GM12878 (cell line): ENCODE measurements around the gene AKAP5. TPM values are rescaled to one million over a fixed set of nuclear protein-coding genes. Genes with fewer than 3 reads are reported as not detected.
A peak's percentile ranks its signal among the peaks of the same experiment; 100 is the strongest.

Experiments used
- ATAC-seq: fragments of 200-7000 bp; cut with Tn5 transposase; 3 replicates; pipeline ENCODE4 v1.9.1; 2020; ENCODE audit warnings: mild to moderate bottlenecking, moderate library complexity
- BruUV-seq: library from RNA; stranded (reverse); fragments of 400-500 nt; replicated peaks from 2 replicates; lab custom pipeline; 2021; lab: Mats Ljungman, UMichigan
- CTCF ChIA-PET: fragments of 300-600 bp; sonication (Branson Sonifier 250); formaldehyde crosslinking; extraction: SDS; loops from one replicate; lab custom pipeline; 2021; ENCODE audit warnings: inconsistent platforms; lab: Yijun Ruan, JAX
- POLR2A ChIA-PET: fragments of 350-600 bp; formaldehyde crosslinking; extraction: SDS; loops from one replicate; lab custom pipeline; 2021; ENCODE audit warnings: inconsistent platforms; lab: Charles Lee
- RAD21 ChIA-PET: fragments of 300-600 bp; sonication (Branson Sonifier 250); formaldehyde crosslinking; loops from one replicate; lab custom pipeline; 2023; ENCODE audit warnings: antibody characterized with exemption; ENCODE audit not compliant: unreplicated experiment; lab: Charles Lee
- SMC1A ChIA-PET: fragments of 300-600 bp; sonication (Branson Sonifier 250); formaldehyde crosslinking; loops from one replicate; lab custom pipeline; 2023; ENCODE audit not compliant: unreplicated experiment, uncharacterized antibody; lab: Charles Lee
- DNase-seq: peaks from one replicate; pipeline ENCODE4 v3.0.0-alpha.2; 2011; ENCODE audit warnings: low read depth, low spot score
- FAIRE-seq: peaks from 3 replicates; lab custom pipeline; 2011; peaks lifted over from hg19 to GRCh38; lab: Jason Lieb, UNC
- H2AFZ ChIP-seq: 2 replicates; pipeline ENCODE4 v1.6.0; 2011; ENCODE audit warnings: low read depth, low read length, control low read depth; ENCODE audit not compliant: control insufficient read depth
- H3K27ac ChIP-seq: 2 replicates; pipeline ENCODE4 v1.5.1; 2011; ENCODE audit warnings: control low read depth; ENCODE audit not compliant: control insufficient read depth, insufficient read depth
- H3K27me3 ChIP-seq, 2 experiments: replicated peaks in 1 of 2; 2 replicates each; pipeline versions ENCODE4 v1.6.0 to v1.6.1; 2011; ENCODE audit warnings: low read length in 1 of 2; ENCODE audit not compliant: control insufficient read depth in 2 of 2, insufficient read depth in 2 of 2
- H3K36me3 ChIP-seq, 2 experiments: 2 replicates each; pipeline ENCODE4 v1.5.1; 2011; ENCODE audit warnings: low read length in 1 of 2; ENCODE audit not compliant: control insufficient read depth in 2 of 2, insufficient read depth in 2 of 2
- H3K4me1 ChIP-seq: 2 replicates; pipeline ENCODE4 v1.6.1; 2011; ENCODE audit warnings: mild to moderate bottlenecking, low read length, moderate library complexity, mixed read lengths; ENCODE audit not compliant: control insufficient read depth, insufficient read depth
- H3K4me2 ChIP-seq: 2 replicates; pipeline ENCODE4 v1.6.0; 2011; ENCODE audit warnings: control low read depth; ENCODE audit not compliant: control insufficient read depth, insufficient read depth
- H3K4me3 ChIP-seq: fragments of 200-600 bp; sonication (generic); 2 replicates; pipeline ENCODE4 v1.5.1; 2016
- H3K79me2 ChIP-seq: 2 replicates; pipeline ENCODE4 v1.6.0; 2011; ENCODE audit warnings: low read length; ENCODE audit not compliant: control insufficient read depth, insufficient read depth
- H3K9ac ChIP-seq: 2 replicates; pipeline ENCODE4 v1.8.0; 2011; ENCODE audit warnings: low read length, control low read depth, mixed read lengths; ENCODE audit not compliant: control insufficient read depth, insufficient read depth
- H3K9me3 ChIP-seq: replicated peaks from 3 replicates; pipeline ENCODE4 v1.5.1; 2011; ENCODE audit warnings: mild to moderate bottlenecking, low read length; ENCODE audit not compliant: control insufficient read depth, insufficient read depth
- H4K20me1 ChIP-seq: 2 replicates; pipeline ENCODE4 v1.6.0; 2011; ENCODE audit not compliant: control insufficient read depth, insufficient read depth
- BRCA1 ChIP-seq: IDR thresholded peaks from 2 replicates; pipeline ENCODE4 v1.6.1; 2011; ENCODE audit warnings: low read depth, low read length, improper control_type of control experiment
- CTCF ChIP-seq, 3 experiments: IDR thresholded peaks in 2 of 3; conservative IDR thresholded peaks in 1 of 3; 2 replicates each; pipeline ENCODE4 v1.5.1; 2011; ENCODE audit warnings: low read depth in 3 of 3, low read length in 3 of 3, mild to moderate bottlenecking in 3 of 3, control low read depth in 2 of 3, moderate library complexity in 2 of 3, inconsistent platforms in 1 of 3, mixed read lengths in 1 of 3; ENCODE audit not compliant: control insufficient read depth in 2 of 3, insufficient read depth in 1 of 3; ENCODE audit errors: extremely low read depth in 1 of 3
- CUX1 ChIP-seq: IDR thresholded peaks from 2 replicates; pipeline ENCODE4 v1.6.1; 2012; ENCODE audit warnings: improper control_type of control experiment, low read depth, low read length; ENCODE audit not compliant: insufficient replicate concordance
- DPF2 ChIP-seq: fragments of 450-650 bp; IDR thresholded peaks from 2 replicates; pipeline ENCODE4 v1.6.1; 2017; ENCODE audit warnings: mild to moderate bottlenecking
- HCFC1 ChIP-seq: fragments of 150-350 bp; IDR thresholded peaks from 2 replicates; pipeline ENCODE4 v1.6.1; 2014; ENCODE audit warnings: low read length
- HDAC6 ChIP-seq: fragments of 200-600 bp; sonication (generic); IDR thresholded peaks from one replicate; pipeline ENCODE4 v1.8.0; 2017; ENCODE audit warnings: antibody characterized with exemption; ENCODE audit not compliant: unreplicated experiment
- IKZF2 ChIP-seq, 2 experiments: fragments of 450-650 bp; IDR thresholded peaks; 2 replicates each; pipeline ENCODE4 v1.6.1; 2017; ENCODE audit warnings: mild to moderate bottlenecking in 2 of 2, moderate library complexity in 2 of 2
- KDM1A ChIP-seq: fragments of 200-600 bp; sonication (generic); IDR thresholded peaks from 2 replicates; pipeline ENCODE4 v1.6.1; 2016; ENCODE audit warnings: borderline replicate concordance
- NR2F1 ChIP-seq: fragments of 450-650 bp; conservative IDR thresholded peaks from 2 replicates; pipeline ENCODE4 v1.6.1; 2017; ENCODE audit warnings: mild to moderate bottlenecking
- RB1 ChIP-seq: fragments of 450-650 bp; formaldehyde crosslinking; IDR thresholded peaks from 2 replicates; pipeline ENCODE4 v1.6.1; 2017; ENCODE audit warnings: mild to moderate bottlenecking, borderline replicate concordance
- SREBF1 ChIP-seq: IDR thresholded peaks from 2 replicates; pipeline ENCODE4 v1.6.1; 2012; ENCODE audit warnings: mild to moderate bottlenecking, low read length
- ZBED1 ChIP-seq: IDR thresholded peaks from 2 replicates; pipeline ENCODE4 v1.6.1; 2016; ENCODE audit warnings: borderline replicate concordance
- ZNF24 ChIP-seq: fragments of 450-650 bp; IDR thresholded peaks from 2 replicates; pipeline ENCODE4 v1.6.1; 2017; ENCODE audit warnings: antibody characterized with exemption, mild to moderate bottlenecking
- WGBS: methylation state at CpG from one replicate; pipeline ENCODE4 v1.1.6; 2016; ENCODE audit warnings: low lambda C conversion rate; ENCODE audit not compliant: insufficient replicate concordance, insufficient coverage; ENCODE audit errors: missing lambda C conversion rate; 5-methylcytosine and 5-hydroxymethylcytosine counted together
- in situ Hi-C: fragments of 300-500 bp; cut with MboI; formaldehyde crosslinking; loops from 9 replicates; pipeline ENCODE4 v1.14.3; 2018; ENCODE audit warnings: mixed read lengths
- intact Hi-C: fragments of 100-400 bp; cut with micrococcal nuclease; formaldehyde crosslinking; loops from one replicate; pipeline ENCODE4 v1.14.2; 2022; ENCODE audit not compliant: unreplicated experiment
- polyA plus RNA-seq, 11 experiments: library from polyadenylated mRNA; depleted of rRNA in 4 of 11; unstranded in 6 of 11; stranded (reverse) in 5 of 11; fragments of >200 nt; fragmentation: Nextera tagmentation in 4 of 11; fragmentation: Illumina TruSeq in 1 of 11; extraction: Ambion mirVana in 4 of 11; extraction: Trizol in 1 of 11; gene quantifications; 1 replicate in 1 of 11; 2 replicates in 10 of 11; pipeline versions ENCODE4 v1.2.1 to v1.2.3, GENCODE V29; 2011 to 2016; ENCODE audit warnings: inconsistent platforms in 2 of 11, missing spikeins in 2 of 11, low read depth in 1 of 11
- total RNA-seq, 4 experiments: library from RNA; depleted of rRNA in 3 of 4; stranded (reverse); fragments of >200 nt in 3 of 4; fragmentation: Illumina TruSeq in 1 of 4; extraction: Trizol in 1 of 4; gene quantifications; 2 replicates each; pipeline versions ENCODE4 v1.2.1 to v1.2.3, GENCODE V29; 2013 to 2021
- TF ChIP-seq, protein P1 (sequence below): fragments of 450-650 bp; formaldehyde crosslinking; IDR thresholded peaks from 2 replicates; pipeline ENCODE4 v1.5.0; 2022; ENCODE audit warnings: mild to moderate bottlenecking, missing genetic modification characterization

Gene AKAP5
- total and polyA plus RNA-seq, 10 of the 15 experiments (the other 5 are each of a cell fraction or from before 2014, with no cell fraction given) = 0.45 to 5.1 (median 1.7) TPM

- Histone ChIP-seq H3K4me2 (no peak overlapping the region; the same call in 1 of the 2 replicates), H2AFZ (no peak overlapping the region), H3K4me1 (peaks cover 33% of the 10 kb centered on the region), H4K20me1 (no peaks in the 10 kb centered on the region), H3K36me3 (peaks cover 0 to 8% of the 10 kb centered on the region in 2 experiments; a peak in 2 of 4 replicates), H3K9me3 (no peaks in the 10 kb centered on the region), H3K9ac (no peak overlapping the region), H3K27me3 (no peaks in the 10 kb centered on the region), H3K4me3 (no peak overlapping the region), H3K79me2 (no peaks in the 10 kb centered on the region), H3K27ac (no peak overlapping the region)
- peak; percentile 53 for ATAC-seq
- no peak for FAIRE-seq
- ChIA-PET POLR2A (interaction anchor here (0.6 to 2.7 kb wide), 8 partner anchors 12 to 407 kb away, joined by 3 to 19 read pairs (median 4); partner anchors contain the start of gene MTHFD1), SMC1A (interaction anchor here (0.8 to 6.2 kb wide), 16 partner anchors 10 to 119 kb away, joined by 3 to 95 read pairs (median 6); no protein-coding TSS in a partner anchor), CTCF (interaction anchor here (0.6 to 6.4 kb wide), 16 partner anchors 13 to 251 kb away, joined by 3 to 60 read pairs (median 4); no protein-coding TSS in a partner anchor), RAD21 (interaction anchor here (0.8 to 2.4 kb wide), 15 partner anchors 9 to 126 kb away, joined by 3 to 11 read pairs (median 5); partner anchors contain the start of gene ZBTB25)
- no TSS peak for BruUV-seq
- DNase-seq = peak; percentile 43
- intact Hi-C loops = loop anchor here (2.0 kb wide), 1 partner anchor 18 kb away; no protein-coding TSS in a partner anchor
- whole genome bisulfite sequencing = 3% methylated on average over 2 of the region's 2 CpGs
- in situ Hi-C loops = no loop called here
- TF ChIP-seq CTCF (IDR thresholded peaks at IDR 0.05 in 2 of 3, conservative IDR thresholded peaks at IDR 0.05 in 1 of 3; ENCODE audit: control insufficient read depth in 2 of 3, extremely low read depth in 1 of 3, insufficient read depth in 1 of 3, low read depth in 3 of 3, low read length in 3 of 3) = no peak
- no peak for TF ChIP-seq BRCA1
- no peak for TF ChIP-seq KDM1A
- peak; percentile 67 for TF ChIP-seq NR2F1
- TF ChIP-seq HDAC6 = no peak
- TF ChIP-seq HCFC1 = no peak
- TF ChIP-seq, protein P1, sequence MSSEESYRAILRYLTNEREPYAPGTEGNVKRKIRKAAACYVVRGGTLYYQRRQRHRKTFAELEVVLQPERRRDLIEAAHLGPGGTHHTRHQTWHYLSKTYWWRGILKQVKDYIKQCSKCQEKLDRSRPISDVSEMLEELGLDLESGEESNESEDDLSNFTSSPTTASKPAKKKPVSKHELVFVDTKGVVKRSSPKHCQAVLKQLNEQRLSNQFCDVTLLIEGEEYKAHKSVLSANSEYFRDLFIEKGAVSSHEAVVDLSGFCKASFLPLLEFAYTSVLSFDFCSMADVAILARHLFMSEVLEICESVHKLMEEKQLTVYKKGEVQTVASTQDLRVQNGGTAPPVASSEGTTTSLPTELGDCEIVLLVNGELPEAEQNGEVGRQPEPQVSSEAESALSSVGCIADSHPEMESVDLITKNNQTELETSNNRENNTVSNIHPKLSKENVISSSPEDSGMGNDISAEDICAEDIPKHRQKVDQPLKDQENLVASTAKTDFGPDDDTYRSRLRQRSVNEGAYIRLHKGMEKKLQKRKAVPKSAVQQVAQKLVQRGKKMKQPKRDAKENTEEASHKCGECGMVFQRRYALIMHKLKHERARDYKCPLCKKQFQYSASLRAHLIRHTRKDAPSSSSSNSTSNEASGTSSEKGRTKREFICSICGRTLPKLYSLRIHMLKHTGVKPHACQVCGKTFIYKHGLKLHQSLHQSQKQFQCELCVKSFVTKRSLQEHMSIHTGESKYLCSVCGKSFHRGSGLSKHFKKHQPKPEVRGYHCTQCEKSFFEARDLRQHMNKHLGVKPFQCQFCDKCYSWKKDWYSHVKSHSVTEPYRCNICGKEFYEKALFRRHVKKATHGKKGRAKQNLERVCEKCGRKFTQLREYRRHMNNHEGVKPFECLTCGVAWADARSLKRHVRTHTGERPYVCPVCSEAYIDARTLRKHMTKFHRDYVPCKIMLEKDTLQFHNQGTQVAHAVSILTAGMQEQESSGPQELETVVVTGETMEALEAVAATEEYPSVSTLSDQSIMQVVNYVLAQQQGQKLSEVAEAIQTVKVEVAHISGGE (CRISPR knock-in tag) = no peak
- TF ChIP-seq IKZF2 (IDR thresholded peaks at IDR 0.05) = peak; percentile 76 to 83
- no peak for TF ChIP-seq CUX1
- no peak for TF ChIP-seq RB1
- TF ChIP-seq SREBF1 = no peak
- peak; percentile 68 for TF ChIP-seq DPF2
- no peak for TF ChIP-seq ZBED1
- TF ChIP-seq ZNF24 = no peak
Measured at GRCh38 chr14:64463195-64463594, 2.1 kb upstream of the AKAP5 start.
